HEK293T (cell line): ENCODE measurements around the gene LGI4.

Experiments
- CTBP1 ChIP-seq: fragments of 450-650 bp; IDR thresholded peaks from 2 replicates; pipeline ENCODE4 v1.6.1; 2016; ENCODE audit warnings: borderline replicate concordance
- ELF4 ChIP-seq: fragments of 450-650 bp; IDR thresholded peaks from 2 replicates; pipeline ENCODE4 v1.6.1; 2017; ENCODE audit warnings: antibody characterized with exemption
- FOXA1 ChIP-seq: fragments of 450-650 bp; IDR thresholded peaks from 2 replicates; pipeline ENCODE4 v1.6.1; 2016; ENCODE audit warnings: mild to moderate bottlenecking
- FOXM1 ChIP-seq: fragments of 450-650 bp; IDR thresholded peaks from 2 replicates; pipeline ENCODE4 v1.6.1; 2017; ENCODE audit warnings: mild to moderate bottlenecking, borderline replicate concordance
- HDGF ChIP-seq: fragments of 450-650 bp; IDR thresholded peaks from 2 replicates; pipeline ENCODE4 v1.6.1; 2017; ENCODE audit warnings: antibody characterized with exemption, borderline replicate concordance
- L3MBTL2 ChIP-seq: fragments of 450-650 bp; conservative IDR thresholded peaks from 2 replicates; pipeline ENCODE4 v1.6.1; 2016; ENCODE audit warnings: mild to moderate bottlenecking
- NFRKB ChIP-seq: fragments of 450-650 bp; IDR thresholded peaks from 2 replicates; pipeline ENCODE4 v1.6.1; 2016; ENCODE audit warnings: mild to moderate bottlenecking, moderate library complexity
- TARDBP ChIP-seq: fragments of 450-650 bp; IDR thresholded peaks from 2 replicates; pipeline ENCODE4 v1.6.1; 2016
- ZNF384 ChIP-seq: fragments of 450-650 bp; IDR thresholded peaks from 2 replicates; pipeline ENCODE4 v1.6.1; 2016
- TF ChIP-seq, protein P1 (sequence below): fragments of 450-650 bp; IDR thresholded peaks from 2 replicates; pipeline ENCODE4 v1.6.1; 2016

DNA sequence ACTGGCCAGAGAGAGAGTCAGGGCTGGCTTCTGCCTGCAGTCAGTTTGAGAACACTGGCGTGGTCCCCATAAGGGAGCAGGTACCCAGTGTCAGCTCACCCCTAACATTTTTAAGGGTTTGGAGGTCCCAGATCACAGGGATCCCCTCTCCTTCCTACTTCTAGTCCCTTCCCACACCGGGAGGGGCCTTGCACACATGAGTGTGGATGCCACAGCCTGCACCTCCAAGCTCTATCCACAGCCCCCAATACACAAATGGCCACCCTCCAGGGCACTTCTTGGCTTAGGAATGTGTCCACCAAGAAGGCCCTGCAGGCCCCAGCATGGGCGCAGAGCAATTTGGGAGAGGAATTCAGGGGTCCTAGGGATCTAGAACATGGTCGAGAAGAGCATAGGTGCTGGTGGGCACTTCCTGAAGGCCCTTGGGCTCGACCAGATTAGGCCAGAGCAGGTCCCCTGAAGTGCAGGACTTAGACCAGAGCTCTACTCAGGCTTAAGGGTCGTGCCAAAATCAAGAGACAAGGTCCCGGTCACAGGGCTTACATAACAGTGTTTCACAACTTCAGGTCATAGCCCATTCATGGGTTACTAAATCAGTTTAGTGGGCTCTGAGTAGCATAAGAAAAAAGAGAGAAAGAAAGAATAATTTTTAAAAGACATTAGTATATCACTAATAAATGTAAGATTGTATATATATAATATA, 35.7 kb upstream of the LGI4 start:
- TF ChIP-seq FOXM1 (no peak), FOXA1 (no peak), HDGF (no peak), ELF4 (no peak), TARDBP (no peak), L3MBTL2 (no peak), CTBP1 (no peak), ZNF384 (no peak), NFRKB (no peak)
- TF ChIP-seq, protein P1, sequence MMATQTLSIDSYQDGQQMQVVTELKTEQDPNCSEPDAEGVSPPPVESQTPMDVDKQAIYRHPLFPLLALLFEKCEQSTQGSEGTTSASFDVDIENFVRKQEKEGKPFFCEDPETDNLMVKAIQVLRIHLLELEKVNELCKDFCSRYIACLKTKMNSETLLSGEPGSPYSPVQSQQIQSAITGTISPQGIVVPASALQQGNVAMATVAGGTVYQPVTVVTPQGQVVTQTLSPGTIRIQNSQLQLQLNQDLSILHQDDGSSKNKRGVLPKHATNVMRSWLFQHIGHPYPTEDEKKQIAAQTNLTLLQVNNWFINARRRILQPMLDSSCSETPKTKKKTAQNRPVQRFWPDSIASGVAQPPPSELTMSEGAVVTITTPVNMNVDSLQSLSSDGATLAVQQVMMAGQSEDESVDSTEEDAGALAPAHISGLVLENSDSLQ = no peak
